BE2C (cell line): ENCODE results near the gene PAXIP1.

ENCODE experiments used
- DNase-seq: peaks from one replicate; pipeline ENCODE4 v3.0.0-alpha.2; 2020
- H3K27me3 ChIP-seq: fragments of 250-450 bp; sonication (Bioruptor Pico); 2 replicates; pipeline ENCODE4 v1.5.1; 2020; ENCODE audit warnings: mild to moderate bottlenecking
- H3K36me3 ChIP-seq: fragments of 250-450 bp; sonication (Bioruptor Pico); 2 replicates; pipeline ENCODE4 v1.5.1; 2020; ENCODE audit warnings: mild to moderate bottlenecking
- H3K4me1 ChIP-seq: fragments of 250-450 bp; sonication (Bioruptor Pico); 2 replicates; pipeline ENCODE4 v1.5.1; 2020
- H3K4me3 ChIP-seq: 2 replicates; pipeline ENCODE4 v1.5.1; 2011; ENCODE audit warnings: low read depth, low read length
- H3K9me3 ChIP-seq: fragments of 250-450 bp; sonication (Bioruptor Pico); 2 replicates; pipeline ENCODE4 v1.5.1; 2020
- TF ChIP-seq, protein P1 (sequence below): IDR thresholded peaks from 2 replicates; pipeline ENCODE4 v1.5.1; 2012; ENCODE audit warnings: mild to moderate bottlenecking, low read depth, low read length

The PAXIP1 gene

GRCh38 chr7:154898973-154899855 lies 103.7 kb downstream of the PAXIP1 start:
- DNase-seq, result no peak
- Histone ChIP-seq H3K9me3 (no peaks in the 10 kb centered on the region), H3K27me3 (no peaks in the 10 kb centered on the region), H3K4me3 (no peak overlapping the region), H3K36me3 (no peaks in the 10 kb centered on the region), H3K4me1 (peaks cover 21% of the 10 kb centered on the region)
- TF ChIP-seq, protein P1, sequence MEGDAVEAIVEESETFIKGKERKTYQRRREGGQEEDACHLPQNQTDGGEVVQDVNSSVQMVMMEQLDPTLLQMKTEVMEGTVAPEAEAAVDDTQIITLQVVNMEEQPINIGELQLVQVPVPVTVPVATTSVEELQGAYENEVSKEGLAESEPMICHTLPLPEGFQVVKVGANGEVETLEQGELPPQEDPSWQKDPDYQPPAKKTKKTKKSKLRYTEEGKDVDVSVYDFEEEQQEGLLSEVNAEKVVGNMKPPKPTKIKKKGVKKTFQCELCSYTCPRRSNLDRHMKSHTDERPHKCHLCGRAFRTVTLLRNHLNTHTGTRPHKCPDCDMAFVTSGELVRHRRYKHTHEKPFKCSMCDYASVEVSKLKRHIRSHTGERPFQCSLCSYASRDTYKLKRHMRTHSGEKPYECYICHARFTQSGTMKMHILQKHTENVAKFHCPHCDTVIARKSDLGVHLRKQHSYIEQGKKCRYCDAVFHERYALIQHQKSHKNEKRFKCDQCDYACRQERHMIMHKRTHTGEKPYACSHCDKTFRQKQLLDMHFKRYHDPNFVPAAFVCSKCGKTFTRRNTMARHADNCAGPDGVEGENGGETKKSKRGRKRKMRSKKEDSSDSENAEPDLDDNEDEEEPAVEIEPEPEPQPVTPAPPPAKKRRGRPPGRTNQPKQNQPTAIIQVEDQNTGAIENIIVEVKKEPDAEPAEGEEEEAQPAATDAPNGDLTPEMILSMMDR, result no peak

DNA sequence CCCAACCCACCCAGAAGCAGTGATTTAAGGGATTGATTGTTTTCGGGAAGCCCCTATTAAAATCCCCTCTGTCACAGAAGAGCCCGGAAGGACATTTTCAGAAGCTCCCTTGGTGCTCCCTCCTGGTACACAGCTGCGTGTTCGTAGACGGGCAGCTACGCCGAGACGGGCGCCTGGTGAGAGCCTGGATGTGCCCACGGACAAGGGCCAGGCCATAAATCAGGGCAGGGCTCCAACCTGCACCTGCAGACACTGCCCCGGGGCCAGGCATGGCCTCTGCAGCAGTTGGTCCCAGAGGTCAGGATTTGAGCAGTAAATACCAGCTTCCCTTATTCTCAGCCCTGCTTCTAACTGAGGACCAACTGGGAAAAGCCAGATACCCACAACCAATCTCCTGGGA lies 106.8 kb downstream of the PAXIP1 start:
- peak; percentile 53 for DNase-seq
- Histone ChIP-seq H3K4me1 (peaks cover 23% of the 10 kb centered on the region), H3K4me3 (no peak overlapping the region), H3K27me3 (no peaks in the 10 kb centered on the region), H3K36me3 (no peaks in the 10 kb centered on the region), H3K9me3 (no peaks in the 10 kb centered on the region)
- TF ChIP-seq, protein P1, result no peak
